SH-SY5Y (cell line): ENCODE measurements around the gene ARHGEF40.

Experiments used
- GATA2 ChIP-seq: IDR thresholded peaks from 2 replicates; pipeline ENCODE4 v1.6.1; 2011; ENCODE audit warnings: mild to moderate bottlenecking, low read depth, low read length
- GATA3 ChIP-seq: IDR thresholded peaks from 2 replicates; pipeline ENCODE4 v1.6.1; 2011; ENCODE audit warnings: low read depth, mild to moderate bottlenecking, low read length, moderate library complexity

DNA sequence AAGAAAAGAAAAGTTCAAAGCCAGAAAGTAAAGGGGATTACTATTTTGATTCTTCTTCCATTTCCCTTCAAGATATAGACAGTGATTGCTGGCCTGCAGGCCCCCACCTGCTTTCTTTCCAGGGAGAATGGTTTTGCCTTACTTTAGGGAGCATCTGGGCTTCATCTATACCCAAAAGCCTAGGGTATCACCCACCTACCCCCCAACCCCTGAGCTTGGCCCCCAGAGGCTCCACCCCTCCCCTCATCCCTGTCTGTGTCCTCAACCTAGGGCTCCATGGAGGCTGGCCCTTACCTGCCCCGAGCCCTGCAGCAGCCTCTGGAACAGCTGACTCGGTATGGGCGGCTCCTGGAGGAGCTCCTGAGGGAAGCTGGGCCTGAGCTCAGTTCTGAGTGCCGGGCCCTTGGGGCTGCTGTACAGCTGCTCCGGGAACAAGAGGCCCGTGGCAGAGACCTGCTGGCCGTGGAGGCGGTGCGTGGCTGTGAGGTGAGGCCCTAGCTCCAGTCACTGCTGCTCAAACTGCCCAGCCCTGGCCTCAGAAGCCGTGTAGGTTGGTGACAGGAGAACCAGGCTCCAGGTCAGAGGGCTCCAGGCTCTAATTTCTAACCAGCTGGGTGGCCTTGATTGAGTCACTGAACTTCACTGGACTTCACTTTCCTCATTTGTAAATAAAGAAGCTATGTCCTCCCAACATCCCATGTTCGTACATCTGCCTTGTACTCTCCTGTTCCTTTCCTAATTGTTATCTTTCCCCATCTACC lies 13.6 kb downstream of the ARHGEF40 start:
- no peak for TF ChIP-seq GATA3
- TF ChIP-seq GATA2, result no peak
